HEK293T (cell line): ENCODE data around the gene PAM.

Experiments used
- ARNT ChIP-seq: fragments of 450-650 bp; IDR thresholded peaks from 2 replicates; pipeline ENCODE4 v1.6.1; 2017; ENCODE audit warnings: mild to moderate bottlenecking
- BHLHE40 ChIP-seq: fragments of 450-650 bp; IDR thresholded peaks from 2 replicates; pipeline ENCODE4 v1.6.1; 2016; ENCODE audit warnings: mild to moderate bottlenecking, moderate library complexity, borderline replicate concordance
- CTBP1 ChIP-seq: fragments of 450-650 bp; IDR thresholded peaks from 2 replicates; pipeline ENCODE4 v1.6.1; 2016; ENCODE audit warnings: borderline replicate concordance
- ELF4 ChIP-seq: fragments of 450-650 bp; IDR thresholded peaks from 2 replicates; pipeline ENCODE4 v1.6.1; 2017; ENCODE audit warnings: antibody characterized with exemption
- FOXK2 ChIP-seq: fragments of 450-650 bp; IDR thresholded peaks from 2 replicates; pipeline ENCODE4 v1.6.1; 2016; ENCODE audit warnings: mild to moderate bottlenecking
- FOXM1 ChIP-seq: fragments of 450-650 bp; IDR thresholded peaks from 2 replicates; pipeline ENCODE4 v1.6.1; 2017; ENCODE audit warnings: mild to moderate bottlenecking, borderline replicate concordance
- HDGF ChIP-seq: fragments of 450-650 bp; IDR thresholded peaks from 2 replicates; pipeline ENCODE4 v1.6.1; 2017; ENCODE audit warnings: antibody characterized with exemption, borderline replicate concordance
- LEF1 ChIP-seq: fragments of 450-650 bp; IDR thresholded peaks from 2 replicates; pipeline ENCODE4 v1.6.1; 2017; ENCODE audit warnings: mild to moderate bottlenecking, borderline replicate concordance
- SP1 ChIP-seq: fragments of 450-650 bp; IDR thresholded peaks from 2 replicates; pipeline ENCODE4 v1.6.1; 2017
- SUZ12 ChIP-seq: fragments of 450-650 bp; IDR thresholded peaks from 2 replicates; pipeline ENCODE4 v1.6.1; 2016; ENCODE audit warnings: mild to moderate bottlenecking
- TARDBP ChIP-seq: fragments of 450-650 bp; IDR thresholded peaks from 2 replicates; pipeline ENCODE4 v1.6.1; 2016
- TF ChIP-seq, protein P1 (sequence below): fragments of 450-650 bp; IDR thresholded peaks from 2 replicates; pipeline ENCODE4 v1.6.1; 2016

GRCh38 chr5:102722931-102723330 lies 32.2 kb upstream of the PAM start:
- TF ChIP-seq CTBP1 (no peak), FOXK2 (no peak), ELF4 (no peak), BHLHE40 (no peak), TARDBP (no peak), ARNT (no peak), SUZ12 (no peak), LEF1 (no peak), HDGF (no peak), SP1 (no peak), FOXM1 (no peak)
- TF ChIP-seq, protein P1, sequence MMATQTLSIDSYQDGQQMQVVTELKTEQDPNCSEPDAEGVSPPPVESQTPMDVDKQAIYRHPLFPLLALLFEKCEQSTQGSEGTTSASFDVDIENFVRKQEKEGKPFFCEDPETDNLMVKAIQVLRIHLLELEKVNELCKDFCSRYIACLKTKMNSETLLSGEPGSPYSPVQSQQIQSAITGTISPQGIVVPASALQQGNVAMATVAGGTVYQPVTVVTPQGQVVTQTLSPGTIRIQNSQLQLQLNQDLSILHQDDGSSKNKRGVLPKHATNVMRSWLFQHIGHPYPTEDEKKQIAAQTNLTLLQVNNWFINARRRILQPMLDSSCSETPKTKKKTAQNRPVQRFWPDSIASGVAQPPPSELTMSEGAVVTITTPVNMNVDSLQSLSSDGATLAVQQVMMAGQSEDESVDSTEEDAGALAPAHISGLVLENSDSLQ, result no peak
